ENCODE results near the gene TFCP2L1.

TFCP2L1 gene

DNA sequence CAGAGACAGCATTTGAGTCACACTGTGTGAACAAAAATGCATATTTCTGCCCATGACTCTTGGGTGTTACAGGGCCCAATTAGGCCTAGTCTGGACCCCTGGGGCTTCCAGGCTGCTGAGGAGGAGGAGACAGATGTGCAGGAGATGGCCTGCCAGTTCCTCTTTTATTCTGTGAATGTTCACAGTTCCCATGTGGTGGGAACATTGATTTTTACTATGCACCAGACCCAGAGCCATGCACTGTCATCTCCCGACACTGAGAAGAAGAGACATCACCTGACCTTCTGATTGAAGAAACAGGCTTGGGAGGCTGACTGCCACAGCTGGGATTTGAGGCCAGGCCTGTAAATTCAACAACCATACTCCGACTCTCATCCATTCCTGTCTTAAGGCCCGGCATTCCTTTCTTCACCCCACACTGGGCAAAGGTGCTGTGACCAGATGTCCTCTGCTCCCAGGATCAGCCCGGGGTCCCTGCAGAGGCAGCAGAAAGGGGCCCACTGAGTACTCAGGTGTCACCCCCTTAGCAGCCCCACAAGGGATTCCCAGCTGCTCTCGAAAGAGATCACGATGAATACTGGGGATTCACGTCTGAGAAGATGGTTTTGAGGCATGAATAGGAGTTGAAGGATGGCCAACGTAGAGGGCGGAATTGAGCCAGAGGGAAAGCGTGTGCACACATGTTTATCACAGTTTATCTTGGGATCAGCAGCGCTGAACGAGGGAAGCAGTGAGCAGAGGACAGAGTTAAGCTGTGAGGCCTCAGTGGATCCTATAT is 3.6 kb upstream of the TFCP2L1 start:
- no peaks in the 10 kb centered on the region for H3K36me3 Mint-ChIP-seq
- no peak overlapping the region for H3K27ac Mint-ChIP-seq
- peaks cover 9 to 19% of the 10 kb centered on the region in 2 donors for H3K4me1 Mint-ChIP-seq
- H3K4me3 Mint-ChIP-seq = no peak overlapping the region
- DNase-seq (no peak), ATAC-seq (replicated peaks) (no peak)
- peaks cover 29 to 42% of the 10 kb centered on the region in 2 donors for H3K27me3 Mint-ChIP-seq
- H3K9me3 Mint-ChIP-seq = no peaks in the 10 kb centered on the region

DNA sequence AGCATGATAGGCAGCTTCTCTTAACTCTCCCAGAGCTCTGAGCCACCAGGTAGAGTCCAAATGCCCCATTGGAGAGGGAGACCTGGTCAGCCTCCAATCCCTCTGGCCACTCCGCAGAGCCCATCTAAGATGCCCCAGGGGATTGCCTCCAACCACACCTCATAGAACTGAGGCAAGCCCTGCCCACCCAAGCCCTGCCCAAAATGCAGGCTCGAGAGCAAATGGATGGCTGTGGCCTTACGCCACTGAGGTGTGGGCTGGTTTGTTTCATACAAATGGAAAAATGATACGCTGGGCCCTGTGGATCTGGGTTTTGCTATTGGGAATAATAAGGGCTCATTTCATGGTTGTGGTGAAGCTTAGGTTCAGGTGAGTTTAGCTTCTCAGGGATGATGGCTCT is 3.0 kb upstream of the TFCP2L1 start:
- no peaks in the 10 kb centered on the region for H3K36me3 Mint-ChIP-seq
- H3K27me3 Mint-ChIP-seq = peaks cover 36 to 49% of the 10 kb centered on the region in 2 donors
- H3K4me3 Mint-ChIP-seq = no peak overlapping the region
- no peak for DNase-seq
- no peaks in the 10 kb centered on the region for H3K9me3 Mint-ChIP-seq
- peaks cover 9 to 20% of the 10 kb centered on the region in 2 donors for H3K4me1 Mint-ChIP-seq
- ATAC-seq (replicated peaks) = no peak
- H3K27ac Mint-ChIP-seq = no peak overlapping the region

DNA sequence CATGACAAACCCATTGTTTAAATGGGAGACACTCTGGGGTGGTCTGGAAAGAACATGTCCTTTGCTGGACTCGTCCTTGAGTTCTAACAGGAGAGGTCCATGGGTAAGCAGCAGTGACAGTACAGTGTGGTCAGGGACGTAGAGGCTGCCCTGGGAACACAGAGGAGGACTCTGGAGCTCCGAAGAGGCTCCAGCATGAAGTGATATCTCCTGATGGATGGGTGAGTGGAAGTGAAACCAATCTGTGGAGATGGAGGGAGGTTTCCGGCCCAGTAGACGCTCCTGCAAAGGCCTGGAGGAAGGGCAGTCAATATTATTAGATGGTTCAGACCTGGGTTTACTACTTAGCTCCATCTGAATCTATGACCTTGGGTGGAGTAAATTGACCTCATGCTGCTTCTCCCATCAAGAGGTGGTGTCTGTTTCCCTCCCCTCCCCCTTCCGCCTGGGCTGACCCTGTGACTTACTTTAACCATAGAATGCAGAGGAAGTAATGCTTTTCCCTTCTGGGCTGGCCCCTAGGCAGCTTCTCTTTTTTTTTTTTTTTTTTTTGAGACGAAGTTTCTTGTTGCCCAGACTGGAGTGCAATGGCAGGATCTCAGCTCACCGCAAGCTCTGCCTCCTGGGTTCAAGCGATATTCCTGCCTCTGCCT is 2.3 kb upstream of the TFCP2L1 start:
- Mint-ChIP-seq H3K36me3 (peaks cover 0 to 1% of the 10 kb centered on the region in 2 donors), H3K4me1 (peaks cover 9 to 20% of the 10 kb centered on the region in 2 donors), H3K27me3 (peaks cover 42 to 55% of the 10 kb centered on the region in 2 donors), H3K9me3 (no peaks in the 10 kb centered on the region), H3K4me3 (no peak overlapping the region), H3K27ac (no peak overlapping the region)
- no peak for DNase-seq
- peak in 1 of 2 donors; percentile 52 for ATAC-seq (replicated peaks)

DNA sequence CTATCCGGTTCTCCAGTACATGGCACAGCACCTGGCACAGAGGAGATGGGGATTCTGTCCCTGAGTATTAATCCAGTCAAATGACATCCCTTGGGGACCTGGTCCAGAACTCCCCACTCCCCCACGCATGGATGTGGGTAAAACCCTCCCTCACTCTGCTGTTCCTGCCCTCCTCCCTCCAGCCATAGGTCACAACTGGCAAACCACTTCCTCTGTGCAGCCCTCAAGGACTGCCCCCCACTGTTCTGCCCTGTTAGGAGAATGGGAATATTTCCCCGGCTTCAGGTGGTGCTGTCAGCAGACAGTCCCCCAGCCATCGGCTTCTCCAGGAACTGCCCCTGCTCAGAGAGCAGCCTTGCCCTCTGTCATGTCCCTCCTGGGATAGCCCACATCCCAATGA is 1.5 kb upstream of the TFCP2L1 start:
- DNase-seq = no peak
- no peak for ATAC-seq (replicated peaks)
- Mint-ChIP-seq H3K4me1 (peaks cover 9 to 20% of the 10 kb centered on the region in 2 donors), H3K27ac (no peak overlapping the region), H3K4me3 (no peak overlapping the region), H3K9me3 (no peaks in the 10 kb centered on the region), H3K27me3 (peaks cover 42 to 58% of the 10 kb centered on the region in 2 donors), H3K36me3 (peaks cover 0 to 1% of the 10 kb centered on the region in 2 donors)

DNA sequence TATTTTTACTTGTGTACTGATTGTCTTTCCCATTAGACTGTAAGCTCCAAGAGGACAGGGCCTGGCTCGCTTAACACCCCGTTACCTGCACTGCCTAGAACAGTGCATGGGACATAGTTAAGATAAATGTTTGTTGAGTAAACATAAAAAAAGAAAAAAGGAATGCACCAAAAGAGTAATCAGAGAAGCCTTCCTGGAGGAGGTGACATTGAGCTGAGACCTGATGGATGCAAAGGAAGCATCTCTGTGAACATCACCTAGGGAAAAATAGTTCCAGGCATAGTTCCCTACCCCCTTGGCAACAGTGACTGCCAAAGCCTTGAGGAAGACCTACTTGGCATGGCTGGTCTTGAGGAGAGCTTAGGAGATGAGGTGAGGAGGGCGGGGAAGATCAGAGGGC is 924 bp upstream of the TFCP2L1 start:
- H3K27me3 Mint-ChIP-seq = peaks cover 48 to 54% of the 10 kb centered on the region in 2 donors
- no peak overlapping the region for H3K4me3 Mint-ChIP-seq
- no peak for ATAC-seq (replicated peaks)
- DNase-seq = no peak
- peaks cover 9 to 20% of the 10 kb centered on the region in 2 donors for H3K4me1 Mint-ChIP-seq
- no peaks in the 10 kb centered on the region for H3K9me3 Mint-ChIP-seq
- no peak overlapping the region for H3K27ac Mint-ChIP-seq
- H3K36me3 Mint-ChIP-seq = peaks cover 0 to 1% of the 10 kb centered on the region in 2 donors

DNA sequence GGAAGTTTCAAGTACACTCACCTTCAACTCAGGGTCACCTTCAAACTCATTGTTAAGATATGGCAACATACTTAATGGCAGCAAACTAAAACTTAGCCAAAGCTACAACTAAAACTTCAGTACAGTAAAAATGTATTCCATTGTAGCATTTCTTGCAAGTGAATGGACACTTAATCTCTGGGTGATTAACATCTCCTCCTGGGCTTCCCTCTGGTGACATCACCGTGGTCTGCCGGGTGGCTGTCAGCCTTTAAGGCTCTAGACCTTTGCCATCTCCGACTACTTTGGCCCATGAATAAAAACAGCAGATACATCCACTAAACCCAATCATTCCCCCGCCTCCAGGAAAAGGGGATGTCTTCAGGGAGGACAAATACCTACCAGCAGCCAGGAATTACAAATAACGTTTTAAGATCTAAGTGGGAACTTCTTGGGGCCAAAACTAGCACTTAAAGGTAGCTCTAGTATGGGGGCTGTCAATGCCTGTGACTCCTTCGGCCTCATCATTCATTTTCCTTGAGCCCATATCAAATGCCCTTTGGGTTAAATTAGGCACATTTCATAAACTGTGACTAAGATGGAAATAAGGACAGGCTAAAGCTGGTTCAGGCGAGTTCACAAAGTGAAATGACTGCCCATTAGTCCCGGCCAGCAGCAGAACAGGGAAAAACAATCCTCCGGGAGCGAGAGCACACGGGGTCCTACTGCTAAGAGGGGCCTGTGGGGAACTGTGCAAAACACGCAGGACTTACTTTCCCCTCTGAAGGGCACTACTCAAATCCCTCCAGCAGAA is 1.1 kb downstream of the TFCP2L1 start:
- DNase-seq (no peak), ATAC-seq (replicated peaks) (no peak)
- H3K4me3 Mint-ChIP-seq = peak overlapping the region; percentile 61 to 75
- no peaks in the 10 kb centered on the region for H3K9me3 Mint-ChIP-seq
- H3K27ac Mint-ChIP-seq = no peak overlapping the region
- H3K4me1 Mint-ChIP-seq = peaks cover 9 to 20% of the 10 kb centered on the region in 2 donors
- H3K27me3 Mint-ChIP-seq = peaks cover 61% of the 10 kb centered on the region in 2 donors
- peaks cover 0 to 1% of the 10 kb centered on the region in 2 donors for H3K36me3 Mint-ChIP-seq

DNA sequence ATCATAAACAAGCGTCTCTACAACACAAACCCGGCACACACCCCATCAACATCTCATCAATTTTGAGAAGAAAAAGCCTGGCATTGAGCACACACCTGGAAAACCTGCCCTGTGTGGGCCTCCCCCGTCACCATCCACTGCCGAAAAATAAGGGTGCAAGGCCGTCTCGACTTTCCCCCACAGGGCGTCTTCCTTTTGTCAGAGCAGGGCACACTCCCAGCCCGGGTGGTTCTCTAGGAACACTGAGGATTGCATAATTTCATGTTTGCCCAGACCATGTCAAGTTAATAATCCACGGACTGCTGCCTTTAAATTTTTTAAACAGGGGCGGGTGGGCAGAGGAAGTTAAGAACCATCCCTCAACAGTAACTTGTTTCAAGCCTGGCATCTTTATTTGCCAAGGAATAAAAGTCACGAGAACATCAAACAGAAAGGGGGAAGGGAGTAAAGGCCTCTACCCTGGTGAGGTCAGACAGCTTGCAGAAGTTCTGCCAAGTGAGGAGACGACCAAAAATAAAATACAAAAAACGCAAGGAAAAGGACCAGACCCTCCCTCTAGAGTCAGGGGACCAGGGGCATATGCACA is 2.1 kb downstream of the TFCP2L1 start:
- peaks cover 9 to 20% of the 10 kb centered on the region in 2 donors for H3K4me1 Mint-ChIP-seq
- ATAC-seq (replicated peaks) (no peak), DNase-seq (no peak)
- peaks cover 63 to 65% of the 10 kb centered on the region in 2 donors for H3K27me3 Mint-ChIP-seq
- no peak overlapping the region for H3K27ac Mint-ChIP-seq
- H3K9me3 Mint-ChIP-seq = no peaks in the 10 kb centered on the region
- peaks cover 0 to 1% of the 10 kb centered on the region in 2 donors for H3K36me3 Mint-ChIP-seq
- H3K4me3 Mint-ChIP-seq = no peak overlapping the region

DNA sequence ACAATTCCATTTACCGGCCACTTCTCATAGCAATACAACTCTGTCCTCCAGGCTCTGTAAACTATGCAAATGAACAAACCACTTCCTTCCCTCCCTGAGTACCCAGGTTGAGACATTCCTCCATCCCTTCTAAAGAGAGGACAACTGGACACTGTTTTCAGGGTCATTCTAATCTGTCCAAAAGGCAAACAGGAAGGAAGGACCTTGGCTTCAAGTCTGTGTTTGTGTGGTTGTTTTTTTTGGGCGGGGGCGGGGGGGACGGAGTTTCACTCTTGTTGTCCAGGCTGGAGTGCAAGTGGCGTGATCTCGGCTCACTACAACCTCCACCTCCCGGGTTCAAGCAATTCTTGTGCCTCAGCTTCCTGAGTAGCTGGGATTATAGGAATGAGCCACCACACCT is 3.3 kb downstream of the TFCP2L1 start:
- Mint-ChIP-seq H3K27me3 (peaks cover 55 to 57% of the 10 kb centered on the region in 2 donors), H3K4me1 (peaks cover 6 to 15% of the 10 kb centered on the region in 2 donors), H3K36me3 (peaks cover 0 to 1% of the 10 kb centered on the region in 2 donors), H3K4me3 (no peak overlapping the region), H3K9me3 (no peaks in the 10 kb centered on the region), H3K27ac (no peak overlapping the region)
- no peak for DNase-seq
- ATAC-seq (replicated peaks) = no peak

DNA sequence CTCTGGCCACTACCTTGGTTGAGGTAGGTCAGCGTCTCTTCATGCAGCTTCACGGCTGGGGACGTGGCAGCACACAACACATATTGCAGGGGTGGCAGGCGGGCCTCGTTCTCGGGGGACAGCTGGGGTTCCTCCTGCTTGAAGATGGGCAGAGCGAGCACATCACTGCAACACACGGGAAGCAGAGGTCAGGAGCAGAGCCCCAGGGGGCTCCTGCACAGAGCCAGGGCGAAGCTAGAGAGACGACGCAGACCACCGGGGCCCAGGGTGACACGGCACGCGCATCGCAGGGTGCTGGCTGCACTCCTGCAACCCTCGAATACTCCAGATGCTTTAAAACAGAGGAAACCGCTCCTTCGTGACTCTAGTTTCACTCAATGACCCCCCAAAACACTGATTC is 3.9 kb downstream of the TFCP2L1 start:
- no peak overlapping the region for H3K4me3 Mint-ChIP-seq
- H3K36me3 Mint-ChIP-seq = peaks cover 0 to 1% of the 10 kb centered on the region in 2 donors
- peaks cover 49 to 51% of the 10 kb centered on the region in 2 donors for H3K27me3 Mint-ChIP-seq
- no peak for DNase-seq
- ATAC-seq (replicated peaks) = no peak
- H3K9me3 Mint-ChIP-seq = no peaks in the 10 kb centered on the region
- H3K27ac Mint-ChIP-seq = no peak overlapping the region
- H3K4me1 Mint-ChIP-seq = peaks cover 5 to 15% of the 10 kb centered on the region in 2 donors

DNA sequence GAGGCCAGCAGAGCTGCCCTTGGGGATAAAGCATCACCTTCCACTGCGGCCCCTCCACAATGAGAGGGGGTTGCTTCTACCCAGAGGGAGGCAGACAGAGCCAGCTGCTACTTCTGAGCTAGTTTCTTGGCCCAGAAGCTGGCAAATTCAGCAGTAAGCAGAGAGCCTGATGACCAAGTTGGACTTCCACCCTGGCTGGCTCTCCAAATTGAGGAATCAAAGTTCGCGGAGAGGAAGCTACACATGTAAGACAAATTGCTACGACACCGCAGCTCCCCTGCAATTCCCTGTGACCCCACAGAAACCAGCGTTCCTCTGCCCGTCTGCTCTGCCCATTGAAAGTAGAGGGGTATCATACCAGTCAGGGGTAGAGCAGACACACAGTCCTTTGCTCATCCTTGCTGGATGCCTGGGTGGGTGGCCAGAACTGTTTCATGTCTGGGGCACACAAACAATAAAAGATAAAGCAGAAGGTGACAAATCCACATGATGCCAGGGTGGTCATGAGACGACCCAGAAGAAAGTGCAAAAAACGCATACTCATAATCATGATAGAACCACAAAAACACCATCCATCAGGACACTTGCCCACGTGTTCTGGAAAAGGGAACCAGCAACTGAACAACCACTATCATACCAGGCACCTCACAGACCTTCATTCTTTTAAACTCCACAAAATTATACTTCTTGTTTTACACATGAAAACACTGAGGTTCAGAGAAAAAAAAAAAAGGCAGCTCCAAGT is 5.4 kb downstream of the TFCP2L1 start:
- Mint-ChIP-seq H3K27ac (no peak overlapping the region), H3K4me1 (peaks cover 4 to 10% of the 10 kb centered on the region in 2 donors), H3K27me3 (peaks cover 41% of the 10 kb centered on the region in 2 donors), H3K9me3 (no peaks in the 10 kb centered on the region), H3K4me3 (no peak overlapping the region), H3K36me3 (peaks cover 0 to 1% of the 10 kb centered on the region in 2 donors)
- DNase-seq (no peak), ATAC-seq (replicated peaks) (no peak)

DNA sequence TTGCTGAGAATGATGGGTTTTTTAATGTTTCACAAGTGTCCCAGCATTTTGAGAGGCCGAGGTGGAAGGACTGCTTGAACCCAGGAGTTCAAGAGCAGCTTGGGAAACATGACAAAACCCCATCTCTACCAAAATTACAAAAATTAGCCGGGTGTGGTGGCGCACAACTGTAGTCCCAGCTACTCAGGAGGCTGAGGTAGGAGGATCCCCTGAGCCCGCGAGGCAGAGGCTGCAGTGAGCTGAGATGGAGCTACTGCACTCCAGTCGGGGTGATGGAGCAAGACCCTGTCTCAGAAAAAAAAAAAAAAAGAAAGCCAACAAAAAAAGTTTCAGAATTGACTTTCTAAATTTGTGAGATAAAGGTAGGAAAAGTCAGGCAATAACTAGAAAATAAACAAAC is 8.7 kb downstream of the TFCP2L1 start:
- Mint-ChIP-seq H3K27me3 (peaks cover 24 to 28% of the 10 kb centered on the region in 2 donors), H3K36me3 (no peaks in the 10 kb centered on the region), H3K9me3 (peaks cover 0 to 1% of the 10 kb centered on the region in 2 donors), H3K4me3 (no peak overlapping the region), H3K4me1 (no peaks in the 10 kb centered on the region), H3K27ac (no peak overlapping the region)
- DNase-seq = no peak
- no peak for ATAC-seq (replicated peaks)

DNA sequence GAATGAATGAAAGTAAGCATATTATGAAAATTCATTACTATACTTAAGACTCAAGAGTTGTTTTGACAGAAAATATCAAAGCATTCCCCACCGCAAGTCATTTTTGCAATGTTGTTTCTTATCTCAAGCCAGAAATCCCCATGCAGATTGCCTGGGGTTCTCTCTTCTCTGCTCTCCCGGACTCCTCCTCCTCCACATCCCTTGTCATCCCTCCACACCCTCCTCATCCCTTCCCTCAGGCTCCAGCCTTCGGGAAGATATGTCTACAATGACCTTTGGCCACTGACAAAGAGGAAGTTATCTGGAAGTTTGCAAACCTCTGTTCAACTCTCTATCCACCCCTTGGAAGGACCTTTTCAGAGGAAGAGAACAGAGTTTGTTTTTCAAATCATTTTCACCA is 11.9 kb downstream of the TFCP2L1 start:
- H3K4me3 Mint-ChIP-seq = no peak overlapping the region
- H3K36me3 Mint-ChIP-seq = no peaks in the 10 kb centered on the region
- no peak for ATAC-seq (replicated peaks)
- DNase-seq = no peak
- H3K9me3 Mint-ChIP-seq = peaks cover 0 to 1% of the 10 kb centered on the region in 2 donors
- H3K27ac Mint-ChIP-seq = no peak overlapping the region
- peaks cover 4 to 12% of the 10 kb centered on the region in 2 donors for H3K27me3 Mint-ChIP-seq
- no peaks in the 10 kb centered on the region for H3K4me1 Mint-ChIP-seq

DNA sequence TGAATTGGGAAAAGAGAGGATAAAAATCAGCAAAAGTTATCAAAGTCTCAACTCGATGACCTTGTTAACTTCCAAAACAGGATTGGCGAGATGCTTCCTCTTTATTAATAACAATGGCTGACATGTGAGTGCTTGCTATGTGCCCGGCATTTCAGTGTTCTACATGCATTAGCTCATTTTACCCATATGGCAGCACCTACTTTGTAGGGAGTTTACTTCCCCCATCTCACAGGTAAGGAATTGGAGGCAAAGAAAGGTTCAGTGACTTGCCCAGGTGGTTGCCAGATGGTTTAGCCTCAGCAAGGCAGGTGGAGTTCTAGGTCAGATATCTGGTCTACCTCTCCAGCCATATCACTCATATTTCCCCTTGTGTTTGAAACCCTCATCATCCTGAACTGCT is 12.4 kb downstream of the TFCP2L1 start:
- no peaks in the 10 kb centered on the region for H3K4me1 Mint-ChIP-seq
- H3K36me3 Mint-ChIP-seq = no peaks in the 10 kb centered on the region
- no peak for DNase-seq
- no peak overlapping the region for H3K27ac Mint-ChIP-seq
- peaks cover 0 to 1% of the 10 kb centered on the region in 2 donors for H3K9me3 Mint-ChIP-seq
- no peak overlapping the region for H3K4me3 Mint-ChIP-seq
- ATAC-seq (replicated peaks) = no peak
- H3K27me3 Mint-ChIP-seq = peaks cover 4 to 12% of the 10 kb centered on the region in 2 donors
